Kasumi-1 (cell line): Measurements from ENCODE around the gene AMN.

Experiments used
- DNase-seq, 2 experiments: peaks; one replicate each; lab custom pipeline; 2025; lab: John Stamatoyannopoulos, UW

Gene AMN

GRCh38 chr14:102899516-102899900 lies 23.0 kb upstream of the AMN start:
- no peak for DNase-seq

- no peak for DNase-seq
These were observed 21.6 kb upstream of the AMN start for GRCh38 chr14:102900631-102901571.

- peak; percentile 9 to 18 for DNase-seq
These were observed 20.8 kb upstream of the AMN start for GRCh38 chr14:102901633-102902032.

- no peak for DNase-seq
These were observed 20.4 kb upstream of the AMN start for GRCh38 chr14:102902086-102902485.

- no peak for DNase-seq
These were observed 19.8 kb upstream of the AMN start for GRCh38 chr14:102902523-102903247.

GRCh38 chr14:102903248-102903888 lies 19.1 kb upstream of the AMN start:
- DNase-seq, result no peak

- DNase-seq, result no peak
These were observed 18.5 kb upstream of the AMN start for GRCh38 chr14:102903889-102904512.

GRCh38 chr14:102905116-102906108 lies 17.1 kb upstream of the AMN start:
- DNase-seq, result no peak

GRCh38 chr14:102906616-102907302 lies 15.7 kb upstream of the AMN start:
- no peak for DNase-seq

GRCh38 chr14:102907303-102907844 lies 15.1 kb upstream of the AMN start:
- no peak for DNase-seq

GRCh38 chr14:102907980-102908730 lies 14.3 kb upstream of the AMN start:
- no peak for DNase-seq

GRCh38 chr14:102908766-102909455 lies 13.6 kb upstream of the AMN start:
- DNase-seq, result no peak

- no peak for DNase-seq
These were observed 13.0 kb upstream of the AMN start for GRCh38 chr14:102909462-102909861.

GRCh38 chr14:102909911-102910310 lies 12.6 kb upstream of the AMN start:
- DNase-seq, result no peak

- DNase-seq, result no peak
These were observed 12.0 kb upstream of the AMN start for GRCh38 chr14:102910442-102910841.

GRCh38 chr14:102911541-102911951 lies 10.9 kb upstream of the AMN start:
- DNase-seq, result no peak

- DNase-seq, result no peak
These were observed 10.3 kb upstream of the AMN start for GRCh38 chr14:102911991-102912761.
